Stimulated activated CD8-positive, alpha-beta memory T cell treated with anti-CD3 and anti-CD28 coated beads, Interleukin-12 subunit alpha, Interleukin-12 subunit beta, amount 100 ng/mL, for 4 hours (primary cell): ENCODE results near the gene RMND1.
"Not testable (repeated sequence)": the region's sequence is repeated elsewhere in the genome, so short reads cannot be mapped to it uniquely, and the experiment has no call there.

Experiments
- DNase-seq: peaks from one replicate; pipeline ENCODE4 v3.0.0-alpha.2; 2020; ENCODE audit warnings: low read depth

The RMND1 gene

GRCh38 chr6:151385177-151385576 lies 66.7 kb downstream of the RMND1 start:
- no peak for DNase-seq

- DNase-seq: no peak
These were observed 67.8 kb downstream of the RMND1 start for GRCh38 chr6:151384151-151384550.

- DNase-seq: not testable (repeated sequence)
These were observed 69.3 kb downstream of the RMND1 start for GRCh38 chr6:151382631-151383030.

- DNase-seq: no peak
These were observed 70.2 kb downstream of the RMND1 start for GRCh38 chr6:151381722-151382121.

- DNase-seq: no peak
These were observed 71.1 kb downstream of the RMND1 start for GRCh38 chr6:151380848-151381205.

- DNase-seq: no peak
These were observed 71.7 kb downstream of the RMND1 start for GRCh38 chr6:151379933-151380847.

GRCh38 chr6:151377095-151377494 lies 74.8 kb downstream of the RMND1 start:
- no peak for DNase-seq

GRCh38 chr6:151376440-151376839 lies 75.5 kb downstream of the RMND1 start:
- DNase-seq: no peak

GRCh38 chr6:151375833-151376232 lies 76.1 kb downstream of the RMND1 start:
- DNase-seq: no peak

GRCh38 chr6:151374036-151374683 lies 77.8 kb downstream of the RMND1 start:
- no peak for DNase-seq

GRCh38 chr6:151372164-151372563 lies 79.8 kb downstream of the RMND1 start:
- DNase-seq: no peak

GRCh38 chr6:151370509-151371078 lies 81.3 kb downstream of the RMND1 start:
- DNase-seq: no peak

GRCh38 chr6:151365233-151365632 lies 86.7 kb downstream of the RMND1 start:
- DNase-seq: no peak

GRCh38 chr6:151359486-151359885 lies 92.4 kb downstream of the RMND1 start:
- no peak for DNase-seq

- DNase-seq: no peak
These were observed 93.5 kb downstream of the RMND1 start for GRCh38 chr6:151358475-151358874.

GRCh38 chr6:151357758-151358436 lies 94.0 kb downstream of the RMND1 start:
- no peak for DNase-seq

- DNase-seq: not testable (repeated sequence)
These were observed 94.9 kb downstream of the RMND1 start for GRCh38 chr6:151356983-151357382.
